Lower leg skin (tissue), 4 donors: Measurements from ENCODE around the gene PLD1. TPM values are rescaled to one million over a fixed set of nuclear protein-coding genes. Genes with fewer than 3 reads are reported as not detected.

Source experiments
- DNase-seq, 2 donors: peaks; one replicate each; pipeline ENCODE4 v3.0.0-alpha.2; 2019; ENCODE audit warnings: low spot score in 2 of 2
- H3K4me3 ChIP-seq: fragments of 200-600 bp; sonication (generic); 2 replicates; pipeline ENCODE4 v1.5.1; 2017; ENCODE audit warnings: mild to moderate bottlenecking, low read depth; ENCODE audit not compliant: poor library complexity, severe bottlenecking
- CTCF ChIP-seq, 3 donors: fragments of 450-650 bp; IDR thresholded peaks; one replicate each; pipeline ENCODE4 v1.5.1; 2016; ENCODE audit warnings: antibody characterized with exemption in 3 of 3, mild to moderate bottlenecking in 3 of 3, moderate library complexity in 2 of 3
- POLR2A ChIP-seq, 2 donors: fragments of 450-650 bp; IDR thresholded peaks; one replicate each; pipeline ENCODE4 v1.6.1; 2016 to 2017; ENCODE audit warnings: antibody characterized with exemption in 2 of 2, mild to moderate bottlenecking in 1 of 2, moderate library complexity in 1 of 2
- WGBS, 2 donors: methylation state at CpG; one replicate each; pipeline ENCODE4 v1.1.5; 2018; 5-methylcytosine and 5-hydroxymethylcytosine counted together
- intact Hi-C: fragments of 100-400 bp; cut with DNase I; formaldehyde crosslinking; loops from one replicate; pipeline ENCODE4 v1.15.0; 2023; ENCODE audit warnings: low total_unique reads
- total RNA-seq, 4 donors: library from RNA; depleted of rRNA; stranded (reverse); fragments of >200 nt; gene quantifications; one replicate each; pipeline ENCODE4 v1.1.0, GENCODE V29; 2016

PLD1 gene
- total RNA-seq, 4 donors from 2014 or later: 26.4 to 55.8 (median 48.7) TPM

- TF ChIP-seq CTCF (IDR thresholded peaks at IDR 0.05) (no peak), POLR2A (IDR thresholded peaks at IDR 0.05) (no peak)
- intact Hi-C loops: no loop called here
- peak in 1 of 2 donors; percentile 56 for DNase-seq
- H3K4me3 ChIP-seq: no peak overlapping the region
- 27 to 29% methylated on average over 10 of the region's 10 CpGs for WGBS, 2 donors
These were observed 39.3 kb downstream of the PLD1 start for GRCh38 chr3:171770689-171771620.

- no peak for DNase-seq
- TF ChIP-seq POLR2A (IDR thresholded peaks at IDR 0.05): no peak
- TF ChIP-seq CTCF (IDR thresholded peaks at IDR 0.05): no peak
- intact Hi-C loops: loop anchor here (10.0 kb wide), 1 partner anchor 55 kb away; no protein-coding TSS in a partner anchor
- no peak overlapping the region for H3K4me3 ChIP-seq
- 48 to 78% methylated on average over 3 of the region's 3 CpGs for WGBS, 2 donors
These were observed 40.8 kb downstream of the PLD1 start for GRCh38 chr3:171769461-171769860.

- DNase-seq: no peak
- WGBS, 2 donors: 39 to 45% methylated on average over 4 of the region's 4 CpGs
- intact Hi-C loops: loop anchor here (10.0 kb wide), 1 partner anchor 54 kb away; no protein-coding TSS in a partner anchor
- TF ChIP-seq POLR2A (IDR thresholded peaks at IDR 0.05) (no peak), CTCF (IDR thresholded peaks at IDR 0.05) (no peak)
- H3K4me3 ChIP-seq: no peak overlapping the region
These were observed 41.3 kb downstream of the PLD1 start for GRCh38 chr3:171768986-171769385.

- DNase-seq: no peak
- no peak for TF ChIP-seq CTCF (IDR thresholded peaks at IDR 0.05)
- no peak for TF ChIP-seq POLR2A (IDR thresholded peaks at IDR 0.05)
- intact Hi-C loops: loop anchor here (10.0 kb wide), 1 partner anchor 54 kb away; no protein-coding TSS in a partner anchor
- H3K4me3 ChIP-seq: no peak overlapping the region
- WGBS, 2 donors: 70 to 73% methylated on average over 10 of the region's 10 CpGs
These were observed 41.9 kb downstream of the PLD1 start for GRCh38 chr3:171768281-171768900.

- intact Hi-C loops: loop anchor here (10.0 kb wide), 1 partner anchor 51 kb away; no protein-coding TSS in a partner anchor
- no peak for DNase-seq
- 85 to 91% methylated on average over 5 of the region's 5 CpGs for WGBS, 2 donors
- H3K4me3 ChIP-seq: no peak overlapping the region
- TF ChIP-seq CTCF (IDR thresholded peaks at IDR 0.05) (no peak), POLR2A (IDR thresholded peaks at IDR 0.05) (no peak)
These were observed 44.8 kb downstream of the PLD1 start for GRCh38 chr3:171765511-171765887.
